ENCODE data around the gene ARCN1.

Gene ARCN1

DNA sequence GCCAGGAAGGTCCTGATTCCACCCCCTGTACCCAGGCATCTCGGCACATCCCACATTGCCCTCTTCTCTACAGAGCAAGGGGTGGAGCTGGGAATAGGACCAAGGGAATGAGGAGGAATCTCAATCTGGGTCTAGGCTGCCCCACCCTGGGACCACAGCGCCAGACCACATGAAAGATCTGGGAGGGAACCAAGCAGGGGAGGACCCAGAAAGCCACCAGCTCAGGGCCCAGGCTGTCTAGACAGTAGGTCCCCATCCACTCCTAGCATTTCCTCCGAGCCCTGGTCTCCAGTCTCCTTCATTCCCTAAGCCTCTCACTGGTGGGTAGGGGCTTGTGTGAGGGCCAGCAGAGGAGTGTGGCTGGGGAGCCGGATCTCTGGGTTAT, 46.8 kb downstream of the ARCN1 start:
- peak overlapping the region; percentile 54 for H3K4me3 ChIP-seq (ENCODE audit: low read length)
- H3K4me2 ChIP-seq (ENCODE audit: low read length), result peak overlapping the region; percentile 79
- peaks cover 39% of the 10 kb centered on the region for H3K36me3 ChIP-seq (ENCODE audit: insufficient read depth, low read length)
- H3K4me1 ChIP-seq (ENCODE audit: control insufficient read depth, insufficient read depth, low read length), result peaks cover 70% of the 10 kb centered on the region
- H3K9ac ChIP-seq (ENCODE audit: low read depth, low read length), result peak overlapping the region; percentile 88
- no peaks in the 10 kb centered on the region for H3K27me3 ChIP-seq (ENCODE audit: control insufficient read depth, insufficient read depth, low read length)
- H3K9me3 ChIP-seq (replicated peaks; ENCODE audit: low read length), result no peaks in the 10 kb centered on the region

DNA sequence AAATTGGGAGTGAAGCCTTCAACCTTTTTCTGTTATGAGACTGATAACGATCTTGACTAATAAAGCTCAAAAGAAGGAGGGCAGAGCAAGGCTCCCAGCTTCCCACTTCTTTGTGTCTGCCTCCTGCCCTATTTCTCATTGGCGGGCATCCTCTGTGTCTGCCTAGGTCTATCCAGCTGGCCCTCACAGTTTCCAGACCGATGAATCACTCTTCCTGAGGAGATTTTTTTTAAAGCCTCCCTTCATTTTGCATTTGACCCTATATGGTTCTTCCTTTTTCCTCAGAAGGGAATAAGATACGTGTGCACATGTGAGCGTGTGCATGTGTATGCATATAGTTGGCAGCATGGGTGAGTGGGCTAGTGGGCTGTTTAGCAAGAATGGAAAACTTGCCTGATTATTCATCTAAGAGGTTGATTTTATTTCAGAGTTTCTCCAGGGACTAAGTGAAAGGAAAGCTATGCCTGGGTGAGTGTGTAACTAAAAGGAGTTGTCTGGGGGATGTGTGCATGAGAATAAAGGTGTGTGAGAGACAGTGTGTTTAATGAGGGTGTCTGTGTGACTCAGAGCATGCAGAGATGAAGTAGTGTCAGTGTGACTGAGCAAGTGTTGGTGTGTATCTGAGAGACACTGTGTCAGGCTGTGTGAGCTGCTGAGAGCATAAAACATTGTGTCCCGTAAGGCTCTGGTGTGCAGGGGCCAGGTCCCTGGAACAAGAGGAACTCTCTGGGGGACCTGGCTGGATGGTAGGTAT, 47.4 kb downstream of the ARCN1 start:
- H3K36me3 ChIP-seq (ENCODE audit: insufficient read depth, low read length), result peaks cover 38% of the 10 kb centered on the region
- H3K4me3 ChIP-seq (ENCODE audit: low read length), result peak overlapping the region; percentile 54
- peak overlapping the region; percentile 79 for H3K4me2 ChIP-seq (ENCODE audit: low read length)
- H3K9ac ChIP-seq (ENCODE audit: low read depth, low read length), result peak overlapping the region; percentile 88
- H3K4me1 ChIP-seq (ENCODE audit: control insufficient read depth, insufficient read depth, low read length), result peaks cover 74% of the 10 kb centered on the region
- H3K9me3 ChIP-seq (replicated peaks; ENCODE audit: low read length), result no peaks in the 10 kb centered on the region
- no peaks in the 10 kb centered on the region for H3K27me3 ChIP-seq (ENCODE audit: control insufficient read depth, insufficient read depth, low read length)

DNA sequence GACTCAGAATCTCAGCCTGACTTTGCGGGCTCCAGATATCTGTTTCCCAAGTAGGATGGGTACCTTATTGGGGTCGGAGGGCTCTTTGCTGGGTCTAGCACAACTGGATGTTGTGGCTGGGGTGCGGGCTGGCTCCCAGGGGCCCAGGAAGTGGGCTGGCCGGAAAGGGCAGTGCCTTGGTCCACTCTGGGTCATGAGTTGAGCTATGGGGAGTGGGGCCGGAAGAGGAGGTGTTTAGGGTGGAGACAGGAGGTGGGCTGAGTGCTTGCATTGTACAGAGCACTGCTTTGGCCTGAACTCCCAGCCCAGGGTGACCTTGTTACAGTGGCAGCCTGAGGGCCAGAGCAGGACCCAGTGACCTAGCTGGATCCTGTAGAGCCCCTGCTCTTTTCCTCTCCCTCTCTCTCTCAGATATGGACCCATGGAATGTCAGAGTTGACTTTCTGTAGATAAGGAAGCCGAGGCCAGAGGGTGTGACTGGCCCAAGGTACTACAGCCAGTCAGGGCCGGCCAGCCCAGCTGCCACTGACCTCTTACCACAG, 48.4 kb downstream of the ARCN1 start:
- Histone ChIP-seq H3K27me3 (ENCODE audit: control insufficient read depth, insufficient read depth, low read length) (no peaks in the 10 kb centered on the region), H3K4me3 (ENCODE audit: low read length) (peak overlapping the region; percentile 84), H3K9ac (ENCODE audit: low read depth, low read length) (peak overlapping the region; percentile 93), H3K4me2 (ENCODE audit: low read length) (peak overlapping the region; percentile 94), H3K36me3 (ENCODE audit: insufficient read depth, low read length) (peaks cover 41% of the 10 kb centered on the region), H3K4me1 (ENCODE audit: control insufficient read depth, insufficient read depth, low read length) (peaks cover 79% of the 10 kb centered on the region), H3K9me3 (replicated peaks; ENCODE audit: low read length) (no peaks in the 10 kb centered on the region)

DNA sequence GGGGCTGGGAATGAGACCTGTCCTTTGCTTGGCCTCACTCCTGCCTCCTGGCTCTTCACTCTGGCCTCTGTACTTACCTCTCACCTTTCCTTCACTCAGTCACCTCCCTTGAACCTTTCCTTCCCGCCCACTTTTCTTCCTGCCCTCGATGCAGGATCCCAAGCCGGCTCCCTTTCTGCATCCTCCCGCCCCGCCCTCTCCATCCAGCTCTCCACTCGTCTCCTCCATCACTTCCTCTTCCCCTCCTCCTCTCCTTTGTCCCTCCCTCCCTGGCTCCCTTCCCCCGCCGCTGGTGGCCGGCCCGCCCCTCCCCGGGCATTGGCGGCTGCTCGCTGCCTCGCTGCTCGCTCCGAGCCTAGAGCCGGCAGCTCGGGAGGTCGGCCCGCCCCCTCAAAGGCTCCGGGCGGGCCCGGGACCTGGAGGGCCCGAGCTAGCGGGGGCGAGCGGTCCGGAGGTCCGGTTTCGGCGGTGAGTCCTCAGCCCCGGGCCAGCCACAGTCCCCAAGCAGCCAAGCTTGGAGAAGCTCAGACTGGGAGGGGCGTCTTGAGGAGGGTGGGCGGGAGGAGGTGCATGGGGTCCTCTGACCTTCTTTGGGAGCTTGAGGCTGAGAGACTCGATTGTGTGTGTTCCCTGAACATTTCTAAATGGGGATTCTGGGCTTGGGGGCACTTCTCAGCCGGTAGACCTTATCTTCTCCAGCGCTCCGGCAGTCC, 49.0 kb downstream of the ARCN1 start:
- peak overlapping the region; percentile 84 for H3K4me3 ChIP-seq (ENCODE audit: low read length)
- H3K9me3 ChIP-seq (replicated peaks; ENCODE audit: low read length), result no peaks in the 10 kb centered on the region
- H3K27me3 ChIP-seq (ENCODE audit: control insufficient read depth, insufficient read depth, low read length), result no peaks in the 10 kb centered on the region
- H3K4me2 ChIP-seq (ENCODE audit: low read length), result peak overlapping the region; percentile 94
- H3K9ac ChIP-seq (ENCODE audit: low read depth, low read length), result peak overlapping the region; percentile 93
- H3K36me3 ChIP-seq (ENCODE audit: insufficient read depth, low read length), result peaks cover 40% of the 10 kb centered on the region
- peaks cover 77% of the 10 kb centered on the region for H3K4me1 ChIP-seq (ENCODE audit: control insufficient read depth, insufficient read depth, low read length)

DNA sequence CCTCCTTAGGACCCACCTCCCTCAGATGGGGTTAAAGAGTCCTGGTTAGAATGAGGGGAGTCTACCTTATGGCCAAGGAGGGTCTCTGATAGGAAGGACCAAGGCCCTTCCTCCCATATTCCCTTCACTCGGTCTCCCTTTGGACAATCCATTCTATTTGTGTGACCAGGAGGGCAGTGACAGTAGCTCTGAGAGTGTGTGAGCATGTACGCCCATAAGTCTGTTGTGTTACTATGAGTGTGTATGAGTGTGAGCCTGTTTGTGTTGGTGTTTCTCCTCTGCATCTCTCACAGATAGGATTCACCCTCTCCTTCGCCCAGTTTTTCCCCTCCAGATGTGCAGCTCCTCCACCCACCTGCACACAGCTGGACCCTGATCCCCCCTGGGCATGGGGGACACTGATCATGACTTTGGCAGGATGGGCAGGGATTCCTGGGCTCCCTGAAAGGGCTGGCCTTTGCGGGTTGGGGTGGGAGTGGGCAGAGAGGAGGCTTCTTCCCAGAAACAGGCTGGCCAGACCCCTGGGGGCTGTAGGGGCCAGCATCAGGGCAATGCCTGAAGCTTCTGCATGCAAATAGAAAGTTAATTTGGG, 49.7 kb downstream of the ARCN1 start:
- H3K9me3 ChIP-seq (replicated peaks; ENCODE audit: low read length), result no peaks in the 10 kb centered on the region
- H3K4me1 ChIP-seq (ENCODE audit: control insufficient read depth, insufficient read depth, low read length), result peaks cover 77% of the 10 kb centered on the region
- no peaks in the 10 kb centered on the region for H3K27me3 ChIP-seq (ENCODE audit: control insufficient read depth, insufficient read depth, low read length)
- peaks cover 38% of the 10 kb centered on the region for H3K36me3 ChIP-seq (ENCODE audit: insufficient read depth, low read length)
- peak overlapping the region; percentile 84 for H3K4me3 ChIP-seq (ENCODE audit: low read length)
- peak overlapping the region; percentile 93 for H3K9ac ChIP-seq (ENCODE audit: low read depth, low read length)
- peak overlapping the region; percentile 94 for H3K4me2 ChIP-seq (ENCODE audit: low read length)

DNA sequence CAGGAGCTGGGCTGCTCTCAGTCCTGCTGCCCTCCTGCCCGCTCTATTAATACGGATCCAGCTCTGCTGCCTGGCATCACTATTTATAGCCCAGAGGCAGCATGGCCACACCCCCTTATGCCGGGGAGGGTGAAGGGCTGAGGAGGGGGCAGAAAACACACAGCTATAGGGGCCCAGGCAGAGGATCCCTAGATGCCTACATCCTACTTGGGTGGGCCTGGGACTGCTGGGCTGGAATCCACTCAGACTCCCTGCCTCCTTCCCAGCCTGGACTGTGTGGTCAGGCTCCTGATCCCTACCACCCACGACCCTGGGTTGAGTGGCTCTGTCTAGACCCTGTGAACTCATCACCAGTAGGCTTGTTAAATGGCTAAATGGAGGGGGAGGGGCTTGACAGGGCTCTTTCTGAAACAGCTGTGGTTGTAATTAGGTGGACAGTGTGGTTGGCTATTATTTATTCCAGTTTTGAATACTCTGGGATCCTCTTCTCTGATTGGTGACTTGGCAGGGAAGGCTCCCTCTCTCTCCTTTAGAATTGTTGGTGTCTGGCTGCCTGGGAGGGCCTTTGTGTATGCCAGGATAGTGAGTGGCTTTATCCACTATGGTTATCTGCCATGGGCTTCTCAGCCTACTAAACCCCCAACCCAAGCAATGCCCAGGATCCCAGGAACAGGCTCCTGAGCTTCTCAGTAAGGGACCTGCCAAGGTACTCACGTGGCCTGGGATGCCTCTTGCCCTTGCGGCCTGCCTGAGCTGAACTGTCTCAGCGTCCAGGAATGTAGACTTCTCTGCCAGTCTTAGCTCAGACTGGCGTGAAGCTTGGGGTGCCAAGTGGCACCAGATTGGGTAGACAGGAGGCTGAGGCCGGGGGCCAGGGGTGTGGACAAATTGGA, 50.4 kb downstream of the ARCN1 start:
- Histone ChIP-seq H3K9me3 (replicated peaks; ENCODE audit: low read length) (no peaks in the 10 kb centered on the region), H3K27me3 (ENCODE audit: control insufficient read depth, insufficient read depth, low read length) (no peaks in the 10 kb centered on the region), H3K4me3 (ENCODE audit: low read length) (peak overlapping the region; percentile 84), H3K4me1 (ENCODE audit: control insufficient read depth, insufficient read depth, low read length) (peaks cover 70% of the 10 kb centered on the region), H3K36me3 (ENCODE audit: insufficient read depth, low read length) (peaks cover 39% of the 10 kb centered on the region), H3K4me2 (ENCODE audit: low read length) (peak overlapping the region; percentile 94), H3K9ac (ENCODE audit: low read depth, low read length) (peak overlapping the region; percentile 93)

DNA sequence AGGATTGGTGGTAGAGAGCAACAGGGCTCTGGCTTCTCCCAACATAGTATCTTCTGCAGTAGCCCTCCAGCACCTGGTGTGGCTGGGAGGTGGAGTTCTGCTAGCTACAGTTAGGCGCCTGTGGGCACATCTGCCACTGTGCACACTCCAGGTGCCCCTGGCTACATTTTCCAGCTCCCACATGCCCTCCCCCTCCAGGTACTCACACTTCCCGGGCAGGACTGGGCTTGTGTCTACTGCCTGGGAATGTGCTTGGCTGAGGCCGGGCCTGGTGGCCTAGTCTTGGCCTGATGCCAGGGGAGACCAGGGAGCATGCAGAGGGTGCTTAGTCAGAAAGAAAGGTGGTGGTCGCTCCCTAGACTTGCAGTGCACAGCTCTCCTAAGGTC, 51.1 kb downstream of the ARCN1 start:
- Histone ChIP-seq H3K9me3 (replicated peaks; ENCODE audit: low read length) (no peaks in the 10 kb centered on the region), H3K27me3 (ENCODE audit: control insufficient read depth, insufficient read depth, low read length) (no peaks in the 10 kb centered on the region), H3K4me3 (ENCODE audit: low read length) (peak overlapping the region; percentile 84), H3K36me3 (ENCODE audit: insufficient read depth, low read length) (peaks cover 43% of the 10 kb centered on the region), H3K4me2 (ENCODE audit: low read length) (peak overlapping the region; percentile 94), H3K9ac (ENCODE audit: low read depth, low read length) (peak overlapping the region; percentile 93), H3K4me1 (ENCODE audit: control insufficient read depth, insufficient read depth, low read length) (peaks cover 65% of the 10 kb centered on the region)

DNA sequence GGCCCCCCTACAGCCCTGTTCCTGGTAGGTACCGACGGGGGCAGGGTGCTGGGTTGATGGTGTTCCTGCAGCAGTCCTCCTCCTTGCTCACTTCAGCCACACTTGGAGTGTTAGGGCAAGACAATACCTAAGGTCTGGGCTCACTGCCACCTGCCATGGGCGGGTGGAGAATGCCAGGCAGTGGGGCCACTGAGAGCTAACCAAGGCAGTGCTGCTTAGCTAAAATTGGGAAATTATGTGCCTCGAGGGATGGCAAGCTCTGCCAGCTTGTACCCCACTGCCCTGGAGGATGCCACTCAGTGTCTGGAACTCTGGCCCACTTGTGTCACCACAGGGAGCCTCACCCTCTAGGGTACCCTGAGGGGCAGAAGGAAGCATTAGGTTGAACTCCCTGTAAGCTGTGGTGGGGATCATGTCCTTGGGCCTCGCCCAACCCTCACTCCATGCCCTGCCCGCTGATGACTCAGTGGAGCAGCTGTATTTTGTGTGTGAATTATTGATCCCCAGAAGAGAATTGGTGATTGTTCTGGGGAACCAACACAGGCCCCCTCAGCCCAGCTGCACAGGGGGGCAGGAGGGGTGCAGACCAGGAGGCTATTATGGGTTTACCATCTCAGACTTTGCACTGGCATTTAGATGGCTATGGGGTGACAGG, 53.0 kb downstream of the ARCN1 start:
- Histone ChIP-seq H3K9ac (ENCODE audit: low read depth, low read length) (no peak overlapping the region), H3K4me1 (ENCODE audit: control insufficient read depth, insufficient read depth, low read length) (peaks cover 59% of the 10 kb centered on the region), H3K36me3 (ENCODE audit: insufficient read depth, low read length) (peaks cover 58% of the 10 kb centered on the region), H3K4me2 (ENCODE audit: low read length) (no peak overlapping the region), H3K9me3 (replicated peaks; ENCODE audit: low read length) (no peaks in the 10 kb centered on the region), H3K27me3 (ENCODE audit: control insufficient read depth, insufficient read depth, low read length) (no peaks in the 10 kb centered on the region), H3K4me3 (ENCODE audit: low read length) (no peak overlapping the region)

DNA sequence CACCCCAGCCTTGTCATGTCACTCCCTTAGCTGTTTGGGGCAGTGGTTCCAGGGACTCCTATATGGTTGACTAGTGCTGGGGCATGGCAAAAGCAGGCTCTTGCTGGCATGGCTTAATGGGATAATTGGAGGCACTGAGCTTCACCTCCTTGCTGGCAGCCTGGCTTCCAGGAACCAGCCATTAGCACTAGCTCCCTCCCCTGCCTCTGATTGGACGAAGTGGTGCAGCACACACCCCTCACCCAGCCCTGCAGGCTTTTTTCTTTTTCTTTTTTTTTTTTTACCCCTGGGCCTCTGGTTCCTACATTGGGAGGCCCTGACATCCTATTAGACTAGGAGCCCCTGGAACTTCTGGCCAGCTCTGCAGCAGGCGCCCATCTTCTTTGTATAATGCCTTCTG, 53.8 kb downstream of the ARCN1 start:
- no peaks in the 10 kb centered on the region for H3K27me3 ChIP-seq (ENCODE audit: control insufficient read depth, insufficient read depth, low read length)
- H3K9ac ChIP-seq (ENCODE audit: low read depth, low read length), result no peak overlapping the region
- H3K36me3 ChIP-seq (ENCODE audit: insufficient read depth, low read length), result peaks cover 66% of the 10 kb centered on the region
- H3K4me2 ChIP-seq (ENCODE audit: low read length), result no peak overlapping the region
- no peak overlapping the region for H3K4me3 ChIP-seq (ENCODE audit: low read length)
- H3K9me3 ChIP-seq (replicated peaks; ENCODE audit: low read length), result no peaks in the 10 kb centered on the region
- peaks cover 51% of the 10 kb centered on the region for H3K4me1 ChIP-seq (ENCODE audit: control insufficient read depth, insufficient read depth, low read length)

DNA sequence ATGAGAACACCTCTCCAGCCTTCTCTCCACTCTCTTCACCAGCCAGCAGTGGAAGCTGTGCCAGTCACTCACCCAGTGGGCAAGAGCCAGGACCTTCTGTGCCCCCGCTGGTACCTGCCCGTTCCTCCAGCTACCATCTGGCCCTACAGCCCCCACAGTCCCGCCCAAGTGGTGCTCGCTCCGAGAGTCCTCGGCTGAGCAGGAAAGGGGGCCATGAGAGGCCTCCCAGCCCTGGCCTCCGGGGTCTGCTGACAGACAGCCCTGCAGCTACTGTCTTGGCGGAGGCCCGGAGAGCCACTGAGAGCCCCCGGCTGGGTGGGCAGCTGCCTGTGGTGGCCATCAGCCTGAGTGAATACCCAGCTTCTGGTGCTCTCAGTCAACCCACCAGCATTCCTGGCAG, 55.4 kb downstream of the ARCN1 start:
- Histone ChIP-seq H3K9ac (ENCODE audit: low read depth, low read length) (no peak overlapping the region), H3K4me2 (ENCODE audit: low read length) (no peak overlapping the region), H3K27me3 (ENCODE audit: control insufficient read depth, insufficient read depth, low read length) (no peaks in the 10 kb centered on the region), H3K36me3 (ENCODE audit: insufficient read depth, low read length) (peaks cover 82% of the 10 kb centered on the region), H3K4me1 (ENCODE audit: control insufficient read depth, insufficient read depth, low read length) (peaks cover 47% of the 10 kb centered on the region), H3K4me3 (ENCODE audit: low read length) (no peak overlapping the region), H3K9me3 (replicated peaks; ENCODE audit: low read length) (no peaks in the 10 kb centered on the region)
